Neural progenitor cell (in vitro differentiated cells): ENCODE data around the gene PARVG.

Experiments
- CTCF ChIP-seq: fragments of 200-600 bp; sonication (generic); IDR thresholded peaks from 2 replicates; pipeline ENCODE4 v1.5.1; 2017; ENCODE audit warnings: antibody characterized with exemption, mild to moderate bottlenecking
- EZH2phosphoT487 ChIP-seq: fragments of 200-600 bp; sonication (generic); IDR thresholded peaks from 2 replicates; pipeline ENCODE4 v1.6.1; 2017; ENCODE audit warnings: antibody characterized with exemption

- TF ChIP-seq CTCF (no peak), EZH2phosphoT487 (no peak)
Measured at GRCh38 chr22:44153710-44154109, 27.0 kb upstream of the PARVG start.
